Tibial nerve (tissue), 4 donors: Measurements from ENCODE around the gene MMEL1.

Experiments
- CTCF ChIP-seq, 5 experiments: fragments of 200-600 bp in 3 of 5; fragments of 450-650 bp in 2 of 5; sonication (generic) in 3 of 5; IDR thresholded peaks; one replicate each; pipeline ENCODE4 v1.5.1; 2016 to 2019; ENCODE audit warnings: antibody characterized with exemption in 5 of 5, mild to moderate bottlenecking in 3 of 5, moderate library complexity in 2 of 5
- EP300 ChIP-seq, 2 donors: sonication (generic); formaldehyde crosslinking; IDR thresholded peaks; one replicate each; pipeline ENCODE4 v1.6.1; 2017; ENCODE audit warnings: antibody characterized with exemption in 2 of 2, mild to moderate bottlenecking in 1 of 2

DNA sequence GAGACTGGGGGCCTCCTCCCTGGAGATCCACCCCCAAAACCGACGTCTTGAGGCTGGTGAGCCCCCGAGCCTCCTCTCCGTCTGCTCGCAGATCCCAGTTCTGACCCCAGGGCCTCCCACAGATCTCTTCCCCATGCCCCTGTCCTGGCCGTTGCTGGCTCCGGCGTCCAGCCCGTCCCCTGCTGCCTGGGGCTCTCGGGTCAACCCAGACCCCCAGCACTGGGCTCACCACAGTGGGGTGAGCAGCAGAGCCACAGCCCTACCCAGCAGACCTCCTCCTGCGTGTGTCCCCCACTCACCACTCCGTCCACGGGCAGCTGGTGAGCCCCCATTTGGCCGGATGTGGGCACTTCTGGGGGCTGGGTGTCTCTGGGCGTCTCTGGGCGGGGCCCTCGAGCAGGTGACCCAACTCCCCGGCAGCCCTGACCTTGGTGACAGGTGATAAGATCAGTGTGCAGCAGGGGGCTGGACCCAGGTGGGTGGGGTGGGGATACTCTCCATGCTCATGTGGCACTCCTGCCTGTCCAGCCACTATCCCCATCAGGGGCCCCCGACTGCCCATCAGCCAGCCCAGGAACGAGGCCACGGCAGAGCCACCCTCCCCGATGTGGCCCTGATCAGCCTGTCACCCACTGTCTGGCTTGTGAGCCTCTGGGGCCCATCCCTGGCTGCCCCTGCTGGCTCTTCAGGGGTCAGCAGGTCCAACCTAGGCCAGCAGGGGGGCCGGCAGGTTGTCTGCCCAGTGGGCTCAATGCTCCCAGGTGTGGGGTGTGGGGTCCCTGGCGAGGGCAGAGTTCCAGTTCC is 75.9 kb downstream of the MMEL1 start:
- no peak for TF ChIP-seq CTCF (IDR thresholded peaks at IDR 0.05)
- TF ChIP-seq EP300 (IDR thresholded peaks at IDR 0.05): no peak
